Lung (tissue), 12 donors: ENCODE results near the gene OMP. TPM values are rescaled to one million over a fixed set of nuclear protein-coding genes. Genes with fewer than 3 reads are reported as not detected.

Experiments used
- ATAC-seq: fragments of 200-7000 bp; cut with Tn5 transposase; one replicate; pipeline ENCODE4 v1.9.1; 2020; ENCODE audit warnings: moderate number of reproducible peaks; ENCODE audit not compliant: insufficient read depth, low FRiP score
- DNase-seq, 3 donors: peaks; one replicate each; pipeline ENCODE4 v3.0.0-alpha.2; 2013 to 2017
- H3K27ac ChIP-seq, 2 donors: one replicate each; pipeline ENCODE4 v1.5.1; 2013; ENCODE audit warnings: mild to moderate bottlenecking in 2 of 2, moderate library complexity in 2 of 2, control low read depth in 1 of 2, inconsistent platforms in 1 of 2, low read depth in 1 of 2, low read length in 1 of 2
- H3K27me3 ChIP-seq, 3 donors: one replicate each; pipeline ENCODE4 v1.5.1; 2013; ENCODE audit warnings: low read length in 2 of 3; ENCODE audit not compliant: control insufficient read depth in 3 of 3, insufficient read depth in 3 of 3
- H3K36me3 ChIP-seq, 4 donors: one replicate each; pipeline ENCODE4 v1.5.1; 2013; ENCODE audit warnings: low read length in 4 of 4, mild to moderate bottlenecking in 1 of 4, moderate library complexity in 1 of 4; ENCODE audit not compliant: control insufficient read depth in 4 of 4, insufficient read depth in 4 of 4
- H3K4me1 ChIP-seq, 5 donors: one replicate each; pipeline ENCODE4 v1.5.1; 2013; ENCODE audit warnings: low read length in 5 of 5, mild to moderate bottlenecking in 2 of 5, moderate library complexity in 1 of 5; ENCODE audit not compliant: control insufficient read depth in 5 of 5, insufficient read depth in 5 of 5
- H3K4me3 ChIP-seq: one replicate; pipeline ENCODE4 v1.5.1; 2013; ENCODE audit warnings: mild to moderate bottlenecking, control low read depth, moderate library complexity
- H3K9ac ChIP-seq, 2 donors: one replicate each; pipeline ENCODE4 v1.5.1; 2013; ENCODE audit warnings: low read length in 2 of 2, control low read depth in 1 of 2; ENCODE audit not compliant: insufficient read depth in 1 of 2
- H3K9me3 ChIP-seq, 4 donors: one replicate each; pipeline ENCODE4 v1.5.1; 2013; ENCODE audit warnings: low read length in 3 of 4, mild to moderate bottlenecking in 1 of 4, moderate library complexity in 1 of 4; ENCODE audit not compliant: control insufficient read depth in 4 of 4, insufficient read depth in 3 of 4
- WGBS, 2 donors: extraction: QIAGEN DNeasy Blood & Tissue Kit; methylation state at CpG; one replicate each; pipeline ENCODE4 v1.1.7; 2013; 5-methylcytosine and 5-hydroxymethylcytosine counted together
- polyA plus RNA-seq, 2 donors: library from polyadenylated mRNA; stranded (reverse); fragments of 200-250 nt; gene quantifications; one replicate each; pipeline ENCODE4 v1.2.1, GENCODE V29; 2013
- total RNA-seq, 2 donors: library from RNA; depleted of rRNA in 1 of 2; stranded (reverse); fragments of >200 nt in 1 of 2; gene quantifications; one replicate each; pipeline ENCODE4 v1.2.1, GENCODE V29; 2014 to 2021
- TF ChIP-seq, protein P1 (sequence below): IDR thresholded peaks from 2 replicates; pipeline ENCODE4 v1.5.1; 2012; ENCODE audit warnings: mild to moderate bottlenecking; ENCODE audit errors: control extremely low read depth, extremely low read depth
- donor health status: control.
- donor health status: control.
- donor health status: Bipolar disorder and iron deficiency.
- donor health status: healthy.
- donor health status: DM: yes; HTN: yes; CAD: no.

Gene OMP
- total and polyA plus RNA-seq, 4 donors, result 0.37 to 0.74 (median 0.61) TPM; not detected in 1

DNA sequence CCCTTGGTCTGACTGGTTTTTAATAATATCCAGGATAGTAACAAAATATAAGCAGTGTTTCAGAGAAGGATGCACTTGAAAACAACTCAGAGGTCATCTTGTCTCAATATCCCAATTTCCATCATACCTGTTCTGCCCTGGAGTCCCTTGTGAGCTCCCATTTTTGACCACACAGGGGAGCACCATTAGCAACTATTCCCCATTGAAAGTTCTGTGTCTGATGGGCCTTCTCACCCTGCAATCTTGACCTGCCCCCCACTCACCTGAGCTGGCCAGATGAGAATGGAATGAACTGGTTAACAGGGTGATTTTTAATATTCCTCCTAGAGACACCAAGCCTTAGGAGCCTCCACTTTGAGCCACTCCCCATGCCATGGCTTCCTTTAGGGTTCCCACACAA lies 39.7 kb upstream of the OMP start:
- DNase-seq (peak in 1 of 3 donors; percentile 5), ATAC-seq (no peak)
- no peaks in the 10 kb centered on the region for H3K36me3 ChIP-seq
- no peaks in the 10 kb centered on the region for H3K9me3 ChIP-seq
- no peaks in the 10 kb centered on the region for H3K27me3 ChIP-seq
- H3K4me1 ChIP-seq, result peaks cover 0 to 14% (median 6%) of the 10 kb centered on the region in 5 donors
- no peak overlapping the region for H3K27ac ChIP-seq
- TF ChIP-seq, protein P1, sequence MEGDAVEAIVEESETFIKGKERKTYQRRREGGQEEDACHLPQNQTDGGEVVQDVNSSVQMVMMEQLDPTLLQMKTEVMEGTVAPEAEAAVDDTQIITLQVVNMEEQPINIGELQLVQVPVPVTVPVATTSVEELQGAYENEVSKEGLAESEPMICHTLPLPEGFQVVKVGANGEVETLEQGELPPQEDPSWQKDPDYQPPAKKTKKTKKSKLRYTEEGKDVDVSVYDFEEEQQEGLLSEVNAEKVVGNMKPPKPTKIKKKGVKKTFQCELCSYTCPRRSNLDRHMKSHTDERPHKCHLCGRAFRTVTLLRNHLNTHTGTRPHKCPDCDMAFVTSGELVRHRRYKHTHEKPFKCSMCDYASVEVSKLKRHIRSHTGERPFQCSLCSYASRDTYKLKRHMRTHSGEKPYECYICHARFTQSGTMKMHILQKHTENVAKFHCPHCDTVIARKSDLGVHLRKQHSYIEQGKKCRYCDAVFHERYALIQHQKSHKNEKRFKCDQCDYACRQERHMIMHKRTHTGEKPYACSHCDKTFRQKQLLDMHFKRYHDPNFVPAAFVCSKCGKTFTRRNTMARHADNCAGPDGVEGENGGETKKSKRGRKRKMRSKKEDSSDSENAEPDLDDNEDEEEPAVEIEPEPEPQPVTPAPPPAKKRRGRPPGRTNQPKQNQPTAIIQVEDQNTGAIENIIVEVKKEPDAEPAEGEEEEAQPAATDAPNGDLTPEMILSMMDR, result no peak
- H3K4me3 ChIP-seq, result no peak overlapping the region
- no peak overlapping the region for H3K9ac ChIP-seq

DNA sequence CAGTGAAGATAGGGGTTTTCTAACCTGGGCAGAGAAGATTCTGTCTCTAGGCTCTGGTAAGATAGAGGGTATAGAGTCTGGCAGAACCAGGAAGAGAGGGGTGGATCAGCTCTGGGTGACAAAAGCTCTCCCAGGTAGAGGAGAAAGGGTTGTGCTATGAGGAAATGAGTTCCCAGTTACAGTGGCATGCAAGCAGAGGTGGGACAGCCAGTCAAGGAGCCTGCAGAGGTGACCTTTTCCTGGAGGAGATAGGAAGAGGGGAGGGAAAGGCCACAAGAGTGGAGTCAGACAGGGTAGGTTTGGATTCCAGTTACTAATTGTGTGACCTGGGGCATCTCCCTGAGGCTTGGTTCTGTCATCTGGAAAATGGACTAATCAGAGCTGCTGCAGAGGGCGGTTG lies 39.2 kb upstream of the OMP start:
- Histone ChIP-seq H3K27ac (no peak overlapping the region), H3K9ac (no peak overlapping the region), H3K4me3 (no peak overlapping the region), H3K9me3 (no peaks in the 10 kb centered on the region), H3K4me1 (peaks cover 0 to 19% (median 6%) of the 10 kb centered on the region in 5 donors), H3K36me3 (no peaks in the 10 kb centered on the region), H3K27me3 (no peaks in the 10 kb centered on the region)
- ATAC-seq (no peak), DNase-seq (no peak)
- WGBS, 2 donors, result 93 to 98% methylated on average over 1 of the region's 1 CpG
- TF ChIP-seq, protein P1, result no peak

DNA sequence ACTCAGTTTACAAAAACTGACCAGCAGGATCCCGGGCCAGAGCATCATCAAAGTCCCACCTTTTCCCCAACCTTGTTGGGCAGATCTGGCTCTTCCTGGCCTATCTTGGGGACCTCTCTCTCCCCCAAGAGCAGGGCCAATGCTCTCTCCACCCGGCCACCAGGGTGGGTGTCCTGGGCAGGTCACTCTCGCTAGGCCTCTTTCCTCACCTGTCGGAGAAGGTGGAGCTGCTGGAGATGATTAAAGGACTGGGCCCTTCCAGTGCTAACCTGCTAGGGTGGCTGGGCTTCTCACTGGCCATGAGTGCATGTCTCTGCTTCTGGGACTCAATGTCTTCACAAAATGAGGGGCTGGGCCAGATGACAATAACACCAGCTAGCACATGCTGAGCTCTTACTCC lies 38.8 kb upstream of the OMP start:
- no peak overlapping the region for H3K4me3 ChIP-seq
- ATAC-seq (no peak), DNase-seq (no peak)
- no peak overlapping the region for H3K27ac ChIP-seq
- TF ChIP-seq, protein P1, result no peak
- no peaks in the 10 kb centered on the region for H3K9me3 ChIP-seq
- H3K36me3 ChIP-seq, result no peaks in the 10 kb centered on the region
- no peak overlapping the region for H3K9ac ChIP-seq
- 93 to 97% methylated on average over 4 of the region's 4 CpGs for WGBS, 2 donors
- H3K4me1 ChIP-seq, result peaks cover 0 to 23% (median 6%) of the 10 kb centered on the region in 5 donors
- no peaks in the 10 kb centered on the region for H3K27me3 ChIP-seq

DNA sequence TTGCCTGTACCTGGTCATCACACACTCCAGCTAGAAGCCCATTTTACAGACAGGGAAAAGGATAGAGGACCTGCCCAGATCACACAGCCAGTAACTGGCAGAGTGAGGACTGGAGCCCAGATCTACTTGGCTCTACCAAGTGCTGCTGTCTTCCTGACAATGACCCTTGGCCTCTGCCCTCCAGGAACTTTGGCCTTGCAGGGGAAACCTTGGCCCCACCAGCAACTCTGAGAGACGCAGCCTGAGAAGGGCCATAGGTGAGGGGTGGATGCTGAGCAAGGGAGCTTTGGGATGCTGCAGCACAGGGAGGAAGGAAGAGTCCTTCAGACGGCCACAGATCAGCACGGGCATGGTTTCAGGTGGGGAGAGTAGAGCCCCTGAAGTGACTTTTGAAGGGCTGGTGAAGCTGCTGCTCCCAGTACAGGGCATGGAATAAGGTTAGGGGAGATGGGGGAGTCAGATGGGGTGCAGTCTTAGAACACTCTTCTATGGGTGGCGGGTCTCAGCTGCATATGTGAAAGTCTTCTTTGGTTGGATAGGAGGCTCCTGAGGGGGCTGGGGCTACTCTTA lies 37.9 kb upstream of the OMP start:
- ATAC-seq, result no peak
- Histone ChIP-seq H3K4me3 (no peak overlapping the region), H3K9me3 (no peaks in the 10 kb centered on the region), H3K27me3 (no peaks in the 10 kb centered on the region), H3K9ac (no peak overlapping the region), H3K4me1 (peaks cover 0 to 23% (median 6%) of the 10 kb centered on the region in 5 donors), H3K36me3 (no peaks in the 10 kb centered on the region), H3K27ac (no peak overlapping the region)
- TF ChIP-seq, protein P1, result no peak
- peak in 1 of 3 donors; percentile 6 for DNase-seq
- WGBS, 2 donors, result 91% methylated on average over 4 of the region's 4 CpGs
